B cell (primary cell): Measurements from ENCODE around the gene MVK. TPM values are rescaled to one million over a fixed set of nuclear protein-coding genes. Genes with fewer than 3 reads are reported as not detected.

ENCODE experiments used
- ATAC-seq: fragments of 200-7000 bp; cut with Tn5 transposase; one replicate; pipeline ENCODE4 v1.10.0; 2021; ENCODE audit warnings: low read depth, mild to moderate bottlenecking, moderate number of reproducible peaks, moderate library complexity
- CTCF ChIA-PET: fragments of 350-600 bp; sonication (Branson Sonifier 250); formaldehyde crosslinking; loops from one replicate; lab custom pipeline; 2021; ENCODE audit warnings: antibody characterized with exemption, inconsistent platforms; lab: Charles Lee
- POLR2A ChIA-PET: fragments of 350-600 bp; sonication (Branson Sonifier 250); formaldehyde crosslinking; loops from one replicate; lab custom pipeline; 2021; ENCODE audit warnings: antibody characterized with exemption; lab: Charles Lee
- DNase-seq: peaks from one replicate; pipeline ENCODE4 v3.0.0; 2013
- H2AFZ ChIP-seq: 2 replicates; pipeline ENCODE4 v1.6.1; 2012; ENCODE audit warnings: mild to moderate bottlenecking, low read depth, low read length; ENCODE audit not compliant: insufficient read depth, poor library complexity, severe bottlenecking
- H3K27ac ChIP-seq, 2 donors: 1 replicate in 1 of 2; 2 replicates in 1 of 2; pipeline ENCODE4 v1.5.1; 2012 to 2013; ENCODE audit warnings: low read length in 2 of 2, mild to moderate bottlenecking in 2 of 2, moderate library complexity in 1 of 2
- H3K27me3 ChIP-seq, 4 experiments: fragments of 200-600 bp in 1 of 4; sonication (generic) in 1 of 4; replicated peaks in 1 of 4; 1 replicate in 2 of 4; 2 replicates in 2 of 4; pipeline versions ENCODE4 v1.6.1 to v1.7.0; 2013 to 2016; ENCODE audit warnings: low read length in 3 of 4, mild to moderate bottlenecking in 2 of 4, mixed read lengths in 1 of 4, moderate library complexity in 1 of 4; ENCODE audit not compliant: insufficient read depth in 4 of 4, control insufficient read depth in 3 of 4; ENCODE audit errors: control extremely low read depth in 1 of 4
- H3K36me3 ChIP-seq, 2 experiments: replicated peaks in 1 of 2; 1 replicate in 1 of 2; 2 replicates in 1 of 2; pipeline versions ENCODE4 v1.6.1 to v1.7.1; 2013; ENCODE audit warnings: low read length in 1 of 2; ENCODE audit not compliant: insufficient read depth in 2 of 2, control insufficient read depth in 1 of 2; ENCODE audit errors: control extremely low read depth in 1 of 2, extremely low read depth in 1 of 2
- H3K4me1 ChIP-seq, 2 donors: fragments of 200-600 bp in 1 of 2; sonication (generic) in 1 of 2; 1 replicate in 1 of 2; 2 replicates in 1 of 2; pipeline versions ENCODE4 v1.5.1 to v1.6.1; 2013 to 2017; ENCODE audit warnings: low read length in 2 of 2; ENCODE audit not compliant: control insufficient read depth in 2 of 2, insufficient read depth in 2 of 2
- H3K4me2 ChIP-seq: replicated peaks from 2 replicates; pipeline ENCODE3; 2012; ENCODE audit warnings: mild to moderate bottlenecking, low read depth, low read length; ENCODE audit not compliant: poor library complexity, severe bottlenecking
- H3K4me3 ChIP-seq, 5 experiments: fragments of 200-600 bp in 1 of 5; sonication (generic) in 1 of 5; 1 replicate in 3 of 5; 2 replicates in 2 of 5; pipeline versions ENCODE4 v1.5.1 to v1.7.0; 2011 to 2016; ENCODE audit warnings: low read length in 4 of 5, mild to moderate bottlenecking in 4 of 5, low read depth in 2 of 5, control low read depth in 1 of 5, moderate library complexity in 1 of 5; ENCODE audit not compliant: insufficient read depth in 1 of 5; ENCODE audit errors: control extremely low read depth in 1 of 5, extremely low read depth in 1 of 5
- H3K79me2 ChIP-seq: fragments of 200-600 bp; sonication (generic); one replicate; pipeline ENCODE4 v1.6.0; 2016; ENCODE audit warnings: low read length; ENCODE audit not compliant: control insufficient read depth, insufficient read depth
- H3K9ac ChIP-seq: fragments of 200-600 bp; sonication (generic); 2 replicates; pipeline ENCODE4 v1.6.1; 2017; ENCODE audit warnings: mild to moderate bottlenecking, low read length, moderate library complexity
- H3K9me3 ChIP-seq, 3 donors: one replicate each; pipeline versions ENCODE4 v1.6.1 to v1.7.1; 2013; ENCODE audit warnings: low read length in 2 of 3; ENCODE audit not compliant: control insufficient read depth in 2 of 3, insufficient read depth in 1 of 3; ENCODE audit errors: control extremely low read depth in 1 of 3
- H4K20me1 ChIP-seq: 2 replicates; pipeline ENCODE4 v1.6.0; 2012; ENCODE audit warnings: mild to moderate bottlenecking, low read length; ENCODE audit not compliant: insufficient read depth, control insufficient read depth, poor library complexity, severe bottlenecking
- H3K27ac Mint-ChIP-seq: one replicate; pipeline ENCODE4 v1.8.0; 2021; ENCODE audit warnings: mixed read lengths
- H3K27me3 Mint-ChIP-seq: one replicate; pipeline ENCODE4 v1.8.0; 2021; ENCODE audit warnings: mixed read lengths
- H3K4me1 Mint-ChIP-seq: one replicate; pipeline ENCODE4 v1.8.0; 2021; ENCODE audit warnings: mixed read lengths
- H3K4me3 Mint-ChIP-seq: one replicate; pipeline ENCODE4 v1.8.0; 2021; ENCODE audit warnings: mixed read lengths
- H3K9me3 Mint-ChIP-seq: one replicate; pipeline ENCODE4 v1.8.0; 2022; ENCODE audit warnings: mixed read lengths; ENCODE audit not compliant: insufficient read depth
- CTCF ChIP-seq: fragments of 200-600 bp; IDR thresholded peaks from one replicate; pipeline ENCODE4 v1.8.0; 2022; ENCODE audit warnings: antibody characterized with exemption, mild to moderate bottlenecking
- EZH2 ChIP-seq: IDR thresholded peaks from 2 replicates; pipeline ENCODE4 v1.6.1; 2012; ENCODE audit warnings: borderline replicate concordance, low read depth, mild to moderate bottlenecking, moderate library complexity, low read length; ENCODE audit not compliant: insufficient read depth, poor library complexity, severe bottlenecking
- WGBS: methylation state at CpG from one replicate; pipeline ENCODE4 v1.1.5; 2013; ENCODE audit warnings: missing lambda C conversion rate; ENCODE audit not compliant: insufficient coverage; 5-methylcytosine and 5-hydroxymethylcytosine counted together
- intact Hi-C: fragments of 100-400 bp; cut with micrococcal nuclease; formaldehyde crosslinking; loops from one replicate; pipeline ENCODE4 v1.10.0; 2022
- polyA plus RNA-seq: library from polyadenylated mRNA; depleted of rRNA; stranded (reverse); fragments of >200 nt; gene quantifications from 2 replicates; pipeline ENCODE4 v1.2.3, GENCODE V29; 2012
- total RNA-seq, 2 donors: library from RNA; stranded (reverse); fragments of 120-200 nt in 1 of 2; gene quantifications; 1 replicate in 1 of 2; 2 replicates in 1 of 2; pipeline versions ENCODE4 v1.2.3 to v1.2.4, GENCODE V29; 2013 to 2022

MVK gene
- total and polyA plus RNA-seq, 2 donors (not counting 1 experiment from before 2014, with no cell fraction given): 12.1 to 12.5 TPM

GRCh38 chr12:109621901-109622364 lies 48.3 kb downstream of the MVK start:
- H3K9me3 Mint-ChIP-seq: no peaks in the 10 kb centered on the region
- CTCF ChIA-PET: no interaction called here
- no peak for ATAC-seq
- H3K4me1 ChIP-seq: no peaks in the 10 kb centered on the region
- no peak for TF ChIP-seq CTCF
- TF ChIP-seq EZH2: no peak
- 34% methylated on average over 11 of the region's 22 CpGs for WGBS
- no peak overlapping the region for H3K9ac ChIP-seq
- peaks cover 3% of the 10 kb centered on the region for H3K4me1 Mint-ChIP-seq
- H3K9me3 ChIP-seq: no peaks in the 10 kb centered on the region
- H3K4me2 ChIP-seq: peak overlapping the region; percentile 34
- no peak overlapping the region for H3K4me3 ChIP-seq
- intact Hi-C loops: no loop called here
- peaks cover 17% of the 10 kb centered on the region for H3K27me3 Mint-ChIP-seq
- H2AFZ ChIP-seq: peak overlapping the region; percentile 30
- H3K79me2 ChIP-seq: no peaks in the 10 kb centered on the region
- no peaks in the 10 kb centered on the region for H4K20me1 ChIP-seq
- no peak overlapping the region for H3K27ac ChIP-seq
- no peak for DNase-seq
- POLR2A ChIA-PET: no interaction called here
- H3K36me3 ChIP-seq: no peaks in the 10 kb centered on the region
- peak overlapping the region; percentile 10 for H3K4me3 Mint-ChIP-seq
- H3K27ac Mint-ChIP-seq: no peak overlapping the region
- peaks cover 0 to 15% (median 1%) of the 10 kb centered on the region in 4 experiments for H3K27me3 ChIP-seq

- Mint-ChIP-seq H3K4me1 (peaks cover 3% of the 10 kb centered on the region), H3K9me3 (no peaks in the 10 kb centered on the region), H3K27me3 (peaks cover 25% of the 10 kb centered on the region), H3K27ac (no peak overlapping the region), H3K4me3 (no peak overlapping the region)
- intact Hi-C loops: no loop called here
- DNase-seq (no peak), ATAC-seq (no peak)
- TF ChIP-seq CTCF (no peak), EZH2 (no peak)
- 86% methylated on average over 8 of the region's 8 CpGs for WGBS
- CTCF ChIA-PET: no interaction called here
- no peak overlapping the region for H3K9ac ChIP-seq
- peaks cover 0 to 15% (median 1%) of the 10 kb centered on the region in 4 experiments for H3K27me3 ChIP-seq
- H4K20me1 ChIP-seq: no peaks in the 10 kb centered on the region
- H2AFZ ChIP-seq: no peak overlapping the region
- no peaks in the 10 kb centered on the region for H3K36me3 ChIP-seq
- no peaks in the 10 kb centered on the region for H3K9me3 ChIP-seq
- H3K4me2 ChIP-seq: no peak overlapping the region
- POLR2A ChIA-PET: no interaction called here
- H3K4me1 ChIP-seq: no peaks in the 10 kb centered on the region
- H3K79me2 ChIP-seq: no peaks in the 10 kb centered on the region
- no peak overlapping the region for H3K27ac ChIP-seq
- no peak overlapping the region for H3K4me3 ChIP-seq
Measured at GRCh38 chr12:109624467-109624866, 50.9 kb downstream of the MVK start.
